ENCODE data around the gene EIF3J.
"Not testable (repeated sequence)": the region's sequence is repeated elsewhere in the genome, so short reads cannot be mapped to it uniquely, and the experiment has no call there.

EIF3J gene, protein sequence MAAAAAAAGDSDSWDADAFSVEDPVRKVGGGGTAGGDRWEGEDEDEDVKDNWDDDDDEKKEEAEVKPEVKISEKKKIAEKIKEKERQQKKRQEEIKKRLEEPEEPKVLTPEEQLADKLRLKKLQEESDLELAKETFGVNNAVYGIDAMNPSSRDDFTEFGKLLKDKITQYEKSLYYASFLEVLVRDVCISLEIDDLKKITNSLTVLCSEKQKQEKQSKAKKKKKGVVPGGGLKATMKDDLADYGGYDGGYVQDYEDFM

DNA sequence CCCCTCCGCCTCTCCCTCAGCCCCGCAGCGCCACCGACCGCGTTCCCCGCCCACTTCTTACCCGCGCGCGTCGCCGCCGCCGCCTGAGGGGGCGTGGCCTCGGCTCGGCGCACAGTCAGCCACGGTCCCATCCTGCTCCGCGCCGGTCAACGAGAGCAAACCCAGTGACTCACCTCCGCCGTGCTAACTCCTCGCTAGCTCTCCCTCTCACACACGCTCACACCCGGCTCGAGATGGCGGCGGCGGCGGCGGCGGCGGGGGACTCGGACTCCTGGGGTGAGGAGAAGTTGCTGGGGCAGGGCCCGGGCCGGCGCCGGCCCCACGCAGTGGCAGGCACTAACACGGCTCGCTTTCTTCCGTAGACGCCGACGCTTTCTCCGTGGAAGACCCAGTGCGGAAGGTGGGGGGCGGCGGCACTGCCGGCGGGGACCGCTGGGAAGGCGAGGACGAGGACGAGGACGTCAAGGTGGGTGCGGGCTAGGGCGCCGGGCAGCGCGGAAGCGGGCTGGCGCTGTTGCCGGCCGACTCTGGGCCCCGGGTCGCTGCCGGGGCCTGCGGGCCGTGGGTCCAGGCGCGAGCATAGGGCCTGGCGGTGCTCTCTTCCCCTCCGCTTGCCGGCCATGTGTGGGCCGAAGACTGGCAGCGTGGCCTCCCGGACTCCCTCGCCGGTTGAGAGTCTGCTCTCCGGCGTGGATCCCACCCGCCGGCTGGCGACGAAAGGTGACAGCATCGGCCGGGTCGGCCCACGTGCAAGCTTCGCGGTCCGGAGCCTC, at the start of gene EIF3J:
Gene EIF3J, plus strand, starts transcription at position 186 of the 773 bp plus-strand sequence. Its CDS starts 48 bp downstream, at position 234.
- DNase-seq: peak; percentile 94

DNA sequence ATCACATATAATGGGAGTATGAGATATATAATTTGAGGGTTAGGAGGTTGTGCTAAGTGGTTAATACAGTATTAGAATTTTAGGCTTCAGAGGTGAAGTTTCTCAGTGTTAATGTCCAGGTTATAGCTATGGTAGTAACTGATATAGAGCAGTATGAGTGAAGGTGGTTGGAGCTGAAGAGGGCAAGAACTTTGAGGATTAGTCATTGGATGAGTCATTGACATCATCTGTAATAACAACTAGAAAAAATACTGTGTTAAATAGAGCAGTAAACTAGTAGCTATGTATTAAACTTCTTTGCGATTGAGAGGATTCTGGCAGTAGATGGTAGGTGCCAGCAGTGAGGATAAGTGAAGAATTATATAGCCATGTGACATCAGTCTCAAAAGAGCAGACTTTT, 47.5 kb upstream of the EIF3J start:
- DNase-seq: no peak

DNA sequence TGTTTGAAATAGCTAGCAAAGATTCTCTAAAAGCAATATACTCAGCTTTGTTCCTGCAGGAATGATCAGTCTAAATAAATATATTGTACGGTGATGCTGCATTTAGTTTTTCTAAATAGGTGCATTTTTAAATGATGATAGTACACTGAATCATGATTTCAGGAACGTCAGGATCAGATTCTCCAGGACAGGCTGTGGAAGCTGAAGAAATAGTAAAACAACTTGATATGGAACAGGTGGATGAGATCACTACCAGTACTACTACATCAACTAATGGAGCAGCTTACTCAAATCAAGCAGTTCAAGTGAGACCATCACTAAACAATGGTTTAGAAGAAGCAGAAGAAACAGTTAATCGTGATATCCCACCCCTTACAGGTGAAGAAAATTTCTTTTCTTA, 46.3 kb upstream of the EIF3J start:
- no peak for DNase-seq

DNA sequence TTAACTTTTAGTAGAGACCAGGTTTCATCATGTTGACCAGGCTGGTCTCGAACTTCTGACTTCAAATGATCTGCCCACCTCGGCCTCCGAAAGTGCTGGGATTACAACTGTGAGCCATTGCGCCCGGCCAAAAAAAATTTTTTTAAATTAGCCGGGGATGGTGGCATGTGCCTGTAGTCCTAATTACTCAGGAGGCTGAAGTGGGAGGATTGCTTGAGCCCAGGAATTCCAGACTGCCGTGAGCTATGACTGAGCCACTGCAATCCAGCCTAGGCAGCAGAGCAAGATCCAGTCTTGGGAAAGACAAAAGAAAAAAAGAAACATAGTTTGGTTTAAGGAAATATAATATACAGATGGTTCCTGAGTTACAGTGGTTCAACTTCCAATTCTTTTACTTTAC, 44.9 kb upstream of the EIF3J start:
- no peak for DNase-seq

DNA sequence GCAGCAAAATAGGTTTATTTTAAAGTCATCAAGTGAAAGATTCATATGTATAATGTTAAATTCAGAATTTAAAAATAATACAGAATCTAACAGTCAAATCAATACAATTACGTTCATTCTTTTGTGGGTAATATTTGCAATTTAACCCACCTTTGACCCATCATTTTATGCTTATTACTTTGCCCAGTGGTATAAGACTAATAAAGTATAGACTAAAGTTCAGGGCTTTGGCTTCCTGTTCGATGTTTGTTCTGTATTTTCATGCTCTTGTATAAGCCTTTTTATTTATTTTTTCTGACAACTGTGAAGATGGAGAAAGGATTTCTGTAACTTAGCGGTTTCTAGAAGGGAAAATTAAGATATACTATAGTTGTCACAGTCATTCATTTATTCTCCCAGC, 44.3 kb upstream of the EIF3J start:
- DNase-seq: no peak

DNA sequence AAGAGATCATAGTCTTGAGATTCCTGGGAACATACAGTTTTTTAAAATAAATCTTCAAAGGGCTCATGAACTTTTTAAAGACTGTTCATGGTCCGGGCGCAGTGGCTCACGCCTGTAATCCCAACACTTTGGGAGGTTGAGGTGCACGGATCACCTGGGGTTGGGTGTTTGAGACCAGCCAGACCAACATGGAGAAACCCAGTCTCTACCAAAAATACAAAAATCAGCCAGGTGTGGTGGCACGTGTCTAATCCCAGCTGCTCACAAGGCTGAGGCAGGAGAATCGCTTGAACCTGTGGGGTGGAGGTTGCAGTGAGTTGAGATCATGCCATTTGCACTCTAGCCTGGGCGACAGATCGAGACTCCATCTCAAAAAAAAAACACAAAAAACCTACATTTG, 41.4 kb upstream of the EIF3J start:
- DNase-seq: no peak

DNA sequence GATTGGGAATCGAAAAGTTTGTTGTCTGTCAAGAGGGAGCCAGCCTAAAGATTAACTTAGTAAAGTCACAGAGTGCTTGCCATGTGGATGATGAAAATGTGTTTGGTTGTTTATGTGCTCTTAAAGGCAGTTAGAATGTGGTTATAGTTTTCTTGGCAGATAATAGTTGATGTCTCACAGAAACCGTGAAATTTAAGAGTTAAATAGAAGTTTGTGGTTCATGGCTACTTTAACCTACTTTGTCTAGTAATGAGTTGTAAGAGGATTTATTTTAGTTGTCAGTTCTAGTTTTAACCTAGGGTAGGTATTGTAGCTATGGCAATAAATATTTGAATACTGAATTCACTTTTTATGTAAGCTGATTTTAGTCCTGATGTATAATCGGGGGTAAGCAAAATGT, 36.4 kb upstream of the EIF3J start:
- DNase-seq: no peak

DNA sequence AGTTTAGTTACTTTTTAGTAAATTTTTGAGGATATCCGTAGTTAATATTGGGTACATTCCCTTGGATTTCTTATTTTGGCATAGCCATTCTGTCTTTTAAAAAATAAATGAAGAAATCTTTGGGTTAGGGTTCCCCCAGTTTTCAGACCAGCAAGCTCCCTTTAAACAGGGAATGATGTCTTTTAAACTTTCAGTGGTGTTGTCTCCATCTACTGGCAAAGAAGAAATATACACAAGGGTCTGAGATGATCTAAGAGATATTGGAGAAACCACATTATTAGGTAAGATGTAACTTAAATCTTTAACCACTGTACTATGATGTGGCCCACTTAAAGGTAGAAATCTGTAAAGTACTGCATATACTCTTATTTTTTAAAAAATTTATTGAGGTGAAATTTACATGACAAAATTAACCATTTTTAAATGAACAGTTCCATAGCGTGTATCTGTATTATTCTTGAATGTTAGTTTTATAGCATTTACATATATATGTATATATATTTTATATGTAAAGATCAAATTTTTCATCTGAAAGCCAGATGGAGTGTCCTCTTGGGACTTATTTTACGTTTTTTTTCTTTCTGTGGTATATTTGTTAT, 35.1 kb upstream of the EIF3J start:
- DNase-seq: no peak

DNA sequence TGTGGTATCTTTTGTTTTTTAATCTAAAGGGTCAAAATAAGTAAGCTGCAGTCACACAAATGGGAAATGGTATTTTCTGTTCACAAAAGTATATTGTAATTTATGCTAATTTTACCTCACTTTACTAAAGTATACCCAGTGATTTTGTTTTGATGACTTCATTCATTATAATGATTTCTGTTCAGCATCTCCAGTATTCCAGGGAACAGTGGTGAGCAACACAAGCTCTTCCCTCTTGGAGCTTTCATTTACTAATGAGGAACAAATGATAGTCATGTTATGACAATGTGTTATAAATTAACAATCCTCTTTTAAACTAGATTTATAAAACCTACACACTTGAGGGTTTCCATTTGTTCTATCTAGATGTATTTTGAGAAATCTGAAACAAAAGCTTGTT, 20.5 kb upstream of the EIF3J start:
- DNase-seq: no peak

DNA sequence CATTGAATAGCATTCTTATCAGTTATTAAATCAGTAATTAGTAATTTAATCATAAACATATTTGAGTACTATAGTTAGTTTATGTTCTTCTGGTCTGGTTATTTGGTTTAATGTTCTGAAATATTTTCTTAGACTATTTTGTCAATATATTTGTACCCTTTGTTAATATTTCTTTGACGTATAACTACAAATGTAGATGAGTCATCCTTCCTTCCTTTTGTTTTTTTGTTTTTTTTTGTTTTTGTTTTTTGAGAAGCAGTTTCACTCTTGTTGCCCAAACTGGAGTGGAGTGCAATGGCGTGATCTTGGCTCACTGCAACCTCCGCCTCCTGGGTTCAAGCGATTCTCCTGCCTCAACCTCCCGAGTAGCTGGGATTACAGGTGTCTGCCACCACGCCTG, 17.4 kb upstream of the EIF3J start:
- DNase-seq: no peak

DNA sequence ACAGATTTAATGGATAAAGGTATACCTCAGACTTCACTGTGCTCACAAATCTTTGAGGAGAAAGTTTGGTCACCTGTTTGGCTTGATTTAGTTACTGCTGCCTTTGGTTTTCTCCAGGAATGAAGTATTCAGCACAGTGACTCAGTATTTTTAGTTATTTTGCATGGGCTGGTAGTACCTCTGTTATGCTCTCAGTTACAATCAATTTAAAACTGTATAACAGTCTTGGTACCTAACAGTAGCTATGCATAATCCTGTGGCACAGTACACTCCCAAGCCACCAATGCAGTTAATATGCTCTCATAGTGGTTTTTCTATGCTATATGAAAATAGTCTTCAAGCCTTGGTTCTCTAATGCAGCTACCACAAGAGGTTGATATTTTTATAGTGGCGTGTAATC, 11.9 kb upstream of the EIF3J start:
- no peak for DNase-seq

DNA sequence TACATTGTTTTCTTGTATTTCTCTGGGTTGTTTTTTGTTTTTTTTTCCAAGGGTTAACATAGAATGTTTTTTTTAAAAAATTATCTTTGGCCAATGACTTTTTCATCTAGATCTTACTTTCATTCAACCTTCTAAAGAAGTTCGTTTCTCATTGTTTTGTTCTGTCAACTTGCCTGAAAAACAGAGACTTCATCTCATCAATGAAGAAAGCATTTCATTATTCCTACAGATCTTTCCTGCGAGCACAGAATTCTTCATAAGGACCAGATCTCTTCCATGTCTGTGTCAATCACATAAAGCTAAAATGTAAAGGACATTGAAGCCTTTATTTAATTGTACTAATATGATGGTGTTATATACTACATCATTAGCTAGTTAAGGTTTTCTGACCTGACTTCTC, 9.7 kb upstream of the EIF3J start:
- DNase-seq: no peak

DNA sequence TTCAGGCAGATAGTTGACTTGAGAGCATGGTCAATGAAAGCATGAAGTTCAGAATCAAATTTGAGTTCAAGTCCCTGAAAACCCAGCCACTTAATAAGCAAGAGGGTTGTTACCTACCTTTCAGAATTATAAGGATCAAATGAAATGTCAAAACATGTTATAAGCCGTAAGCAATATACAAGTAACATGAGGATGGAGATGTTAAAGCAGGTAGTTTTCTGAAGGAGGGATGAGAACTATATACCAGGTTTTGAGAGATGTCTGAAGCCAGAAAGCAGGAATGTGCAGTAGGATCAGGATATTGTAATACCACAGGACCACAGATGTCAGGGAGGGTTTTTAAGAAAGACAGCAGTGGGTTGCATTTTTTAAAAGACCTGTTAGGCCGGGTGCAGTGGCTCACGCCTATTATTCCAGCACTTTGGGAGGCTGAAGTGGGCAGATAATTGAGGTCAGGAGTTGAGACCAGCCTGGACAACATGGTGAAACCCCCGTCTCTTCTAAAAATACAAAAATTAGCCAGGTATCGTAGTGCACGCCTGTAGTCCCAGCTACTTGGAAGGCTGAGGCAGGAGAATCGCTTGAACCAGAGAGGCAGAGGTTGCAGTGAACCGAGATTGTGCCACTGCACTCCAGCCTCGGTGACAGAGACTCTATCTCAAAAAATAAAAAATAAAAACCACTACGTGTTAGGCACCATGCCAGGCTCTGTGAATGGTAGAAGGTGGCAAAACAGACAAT, 6.9 kb upstream of the EIF3J start:
- DNase-seq: peak; percentile 19

DNA sequence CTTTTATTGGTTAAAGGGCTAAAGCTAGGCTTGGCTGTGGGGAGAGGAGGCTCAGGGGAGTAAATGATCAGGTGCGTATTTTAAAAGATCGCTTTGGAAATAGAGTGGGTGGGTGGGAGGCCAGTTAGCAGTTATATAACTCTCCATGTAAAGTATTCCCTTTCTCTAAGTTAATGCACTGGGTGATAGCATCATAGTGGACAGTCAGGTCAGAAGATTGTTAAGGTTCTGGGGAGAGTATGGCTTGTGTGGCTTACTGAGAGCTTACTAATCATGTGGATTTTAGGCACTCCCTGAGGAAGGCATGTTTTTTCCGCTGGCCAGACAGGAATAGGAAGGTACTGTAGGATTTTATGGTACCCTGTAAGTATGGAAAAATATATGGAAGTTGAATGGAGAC, 6.3 kb upstream of the EIF3J start:
- DNase-seq: peak; percentile 14

DNA sequence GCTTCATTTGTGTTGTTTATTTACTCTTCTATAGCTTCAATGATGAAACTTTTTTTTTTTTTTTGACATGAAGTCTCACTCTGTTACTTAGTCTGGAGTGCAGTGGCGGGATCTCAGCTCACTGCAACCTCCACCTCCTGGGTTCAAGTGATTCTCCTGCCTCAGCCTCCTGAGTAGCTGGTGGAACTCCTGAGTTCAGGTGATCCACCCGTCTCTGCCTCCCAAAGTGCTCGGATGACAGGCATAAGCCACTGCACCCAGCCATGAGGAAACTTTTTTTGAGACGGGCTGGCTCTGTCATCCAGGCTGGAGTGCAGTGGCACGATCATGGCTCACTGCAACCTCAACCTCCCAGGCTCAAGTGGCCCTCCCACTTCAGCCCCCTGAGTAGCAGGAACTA, 4.7 kb upstream of the EIF3J start:
- DNase-seq: not testable (repeated sequence)

DNA sequence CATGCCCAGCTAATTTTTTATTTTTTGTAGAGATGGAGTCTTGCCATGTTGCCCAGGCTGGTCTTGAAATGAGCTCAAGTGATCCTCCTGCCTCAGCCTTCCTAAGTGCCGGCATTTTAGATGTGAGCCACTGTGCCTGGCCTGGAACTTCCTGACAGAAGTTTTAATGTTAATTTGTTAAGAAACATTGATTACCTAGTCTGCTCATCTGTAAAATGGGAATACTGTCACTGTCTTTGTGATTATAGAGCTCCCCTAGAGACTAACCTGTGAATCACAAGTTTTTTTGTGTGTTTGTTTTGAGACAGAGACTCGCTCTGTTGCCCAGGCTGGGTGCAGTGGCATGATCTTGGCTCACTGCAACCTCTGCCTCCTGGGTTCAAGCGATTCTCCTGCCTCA, 4.3 kb upstream of the EIF3J start:
- DNase-seq: peak; percentile 10

DNA sequence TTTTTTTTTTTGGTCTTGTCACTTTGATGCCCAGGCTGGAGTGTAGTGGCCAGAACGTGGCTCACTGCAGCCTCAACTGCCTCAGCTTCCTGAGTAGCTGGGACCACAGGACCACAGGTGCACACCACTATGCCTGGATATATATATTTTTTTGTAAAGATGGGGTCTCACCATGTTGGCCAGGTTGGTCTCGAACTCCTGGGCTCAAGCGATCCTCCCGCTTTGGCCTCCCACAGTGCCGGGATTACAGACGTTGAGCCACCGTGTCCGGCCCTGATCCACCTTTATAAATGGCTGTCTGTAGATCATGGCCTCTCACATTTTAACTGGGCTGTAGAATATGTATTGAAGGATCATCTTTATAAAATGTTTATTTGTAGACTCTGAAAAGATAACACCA, 1.9 kb upstream of the EIF3J start:
- DNase-seq: peak; percentile 15

DNA sequence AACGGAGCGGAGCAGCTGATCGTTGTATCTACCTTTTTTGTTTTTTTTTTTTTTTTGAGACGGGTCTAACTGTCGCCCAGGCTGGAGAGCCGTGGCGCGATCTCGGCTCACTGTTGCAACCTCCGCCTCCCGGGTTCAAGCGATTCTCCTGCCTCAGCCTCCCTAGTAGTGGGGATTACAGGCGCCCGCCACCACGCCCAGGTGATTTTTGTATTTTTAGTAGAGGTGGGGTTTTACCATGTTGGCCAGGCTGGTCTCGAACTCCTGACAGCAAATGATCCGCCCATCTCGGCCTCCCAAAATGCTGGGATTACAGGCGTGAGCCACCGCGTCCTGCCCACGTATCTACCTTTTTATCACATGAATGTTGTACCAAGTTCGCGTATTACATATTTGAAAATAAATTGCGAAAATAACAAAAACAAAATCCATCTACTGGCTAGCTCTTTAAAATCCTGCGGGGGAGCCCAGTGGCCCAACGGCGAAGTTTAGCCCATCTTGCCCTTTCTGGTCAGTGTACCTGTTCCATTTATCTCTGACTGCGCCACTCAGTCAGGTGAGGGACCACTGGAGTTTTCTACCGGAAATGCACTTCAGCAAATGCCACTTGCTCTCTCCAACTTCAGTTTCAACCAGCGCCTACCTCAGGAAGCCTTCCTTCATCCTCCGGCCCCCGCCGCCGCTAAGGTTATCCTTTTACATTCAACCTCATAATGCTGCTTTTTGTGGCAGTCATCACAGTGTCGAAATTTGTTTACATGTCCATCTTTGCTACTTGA, 1.2 kb upstream of the EIF3J start:
- DNase-seq: peak; percentile 53

DNA sequence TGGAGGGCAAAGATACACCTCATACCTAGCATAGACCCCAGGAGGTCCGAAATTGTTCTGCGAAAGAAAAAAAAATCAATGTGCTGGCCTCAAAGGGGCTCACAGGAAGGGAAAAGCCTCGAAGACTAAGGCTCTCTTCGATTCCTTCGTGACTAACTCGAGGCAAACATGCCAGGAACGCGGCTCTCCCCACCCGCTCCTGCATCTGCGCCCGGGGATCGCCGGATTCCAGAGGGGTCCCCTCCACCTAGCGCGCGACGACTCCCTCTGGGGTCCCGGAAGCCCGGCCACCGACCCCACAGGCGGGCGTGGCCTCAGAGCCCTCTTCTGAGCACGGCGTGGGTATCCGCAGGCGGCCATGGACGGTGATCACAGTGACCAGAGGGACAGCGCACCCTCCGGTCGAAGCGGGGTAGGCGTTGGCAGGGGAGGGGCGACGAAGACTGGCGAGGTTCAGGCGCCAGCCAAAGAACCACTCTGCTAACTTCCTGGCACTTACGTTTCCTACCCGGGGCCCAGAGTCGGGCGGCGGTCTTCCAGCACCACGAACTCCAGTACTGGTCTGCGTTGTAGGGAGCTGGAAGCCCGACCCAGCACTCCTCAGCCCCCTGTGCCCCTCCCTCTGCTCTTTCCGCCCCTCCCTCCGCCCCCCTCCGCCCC, 515 bp upstream of the EIF3J start:
- no peak for DNase-seq

DNA sequence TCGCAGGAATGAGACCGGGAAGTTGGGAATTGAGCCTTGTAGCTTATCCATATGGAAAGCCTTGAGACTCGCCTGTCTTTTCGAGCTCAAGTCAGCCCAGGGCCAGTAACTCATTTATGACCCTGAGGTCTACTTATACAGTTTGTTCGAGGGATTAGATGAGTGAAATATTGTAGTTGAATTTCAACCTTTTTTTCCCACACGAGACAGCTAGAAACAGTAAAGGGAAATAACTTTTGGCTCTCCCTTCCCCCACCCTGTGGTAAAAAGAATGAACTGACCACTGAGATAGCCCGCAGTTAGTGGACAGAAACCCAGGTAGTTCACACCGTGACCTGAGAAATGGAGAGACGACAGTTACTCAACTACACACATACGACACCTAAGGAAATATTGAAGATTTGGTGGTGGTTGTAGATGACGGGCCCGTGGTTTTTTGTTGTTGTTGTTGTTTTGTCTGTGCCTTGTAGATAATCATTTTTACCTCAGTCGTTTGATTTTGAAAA, 841 bp downstream of the EIF3J start:
- no peak for DNase-seq

DNA sequence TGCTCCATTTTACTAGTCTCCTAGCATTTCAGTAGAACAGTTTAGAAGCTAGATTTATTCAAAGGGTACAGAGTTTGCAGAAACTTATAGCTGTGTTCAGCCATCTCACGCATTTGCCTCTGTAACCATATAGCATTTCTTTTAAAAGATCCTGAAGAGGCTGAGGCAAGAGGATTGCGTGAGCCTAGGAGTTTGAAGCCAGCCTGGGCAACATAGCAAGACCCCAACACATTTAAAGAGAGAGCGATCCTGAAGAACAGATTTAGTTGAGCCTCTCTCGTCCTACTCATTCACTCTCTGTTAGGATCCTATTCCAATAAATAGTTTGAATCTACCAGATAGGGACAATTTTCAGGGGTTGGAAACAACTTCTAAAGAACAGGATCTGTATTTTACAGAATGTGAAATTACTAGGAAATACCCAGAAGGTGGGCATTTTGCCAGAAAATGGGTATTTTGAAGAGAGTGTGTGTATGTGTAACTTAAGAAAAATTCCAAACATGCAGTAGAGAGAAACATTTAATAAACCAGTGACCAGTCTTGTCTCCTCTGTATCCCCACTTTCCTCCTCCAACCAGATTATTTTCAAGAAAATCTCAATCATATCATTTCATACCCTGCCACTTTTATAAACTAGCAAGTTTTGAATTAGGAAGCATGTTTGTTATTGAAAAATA, 4.5 kb downstream of the EIF3J start:
- DNase-seq: no peak

Measured in stimulated activated CD8-positive, alpha-beta memory T cell treated with anti-CD3 and anti-CD28 coated beads, Interleukin-4, amount 100 ng/mL, for 48 hours (primary cell).